Mesendoderm (in vitro differentiated cells): ENCODE data around the gene GNPAT.

Source experiments
- DNase-seq: peaks from one replicate; pipeline ENCODE4 v3.0.0; 2013
- H2AK5ac ChIP-seq: 2 replicates; pipeline ENCODE4 v1.6.1; 2013; ENCODE audit warnings: low read length, inconsistent platforms
- H2BK120ac ChIP-seq: 2 replicates; pipeline ENCODE4 v1.6.1; 2013; ENCODE audit warnings: low read depth, mild to moderate bottlenecking, low read length, moderate library complexity, mixed read lengths
- H2BK15ac ChIP-seq: replicated peaks from 2 replicates; pipeline ENCODE4 v1.6.1; 2013; ENCODE audit warnings: low read depth, mild to moderate bottlenecking, moderate library complexity
- H2BK5ac ChIP-seq: 2 replicates; pipeline ENCODE4 v1.6.1; 2013; ENCODE audit warnings: low read length, inconsistent platforms
- H3K18ac ChIP-seq: 2 replicates; pipeline ENCODE4 v1.6.1; 2013; ENCODE audit warnings: mild to moderate bottlenecking, low read length, mixed read lengths
- H3K23ac ChIP-seq: one replicate; pipeline ENCODE4 v1.6.1; 2013; ENCODE audit warnings: low read length
- H3K27ac ChIP-seq: 2 replicates; pipeline ENCODE4 v1.5.1; 2013; ENCODE audit warnings: low read depth, mild to moderate bottlenecking, inconsistent platforms, low read length, moderate library complexity
- H3K27me3 ChIP-seq: 2 replicates; pipeline ENCODE4 v1.6.1; 2013; ENCODE audit warnings: low read length, control low read depth, mild to moderate bottlenecking, inconsistent platforms; ENCODE audit not compliant: insufficient read depth, poor library complexity
- H3K36me3 ChIP-seq: 2 replicates; pipeline ENCODE4 v1.6.1; 2013; ENCODE audit warnings: low read length, inconsistent platforms; ENCODE audit not compliant: control insufficient read depth, insufficient read depth
- H3K4ac ChIP-seq: one replicate; pipeline ENCODE4 v1.6.1; 2013; ENCODE audit warnings: low read depth, mild to moderate bottlenecking, low read length, moderate library complexity
- H3K4me1 ChIP-seq: 2 replicates; pipeline ENCODE4 v1.6.1; 2013; ENCODE audit warnings: low read depth, low read length, inconsistent platforms; ENCODE audit not compliant: control insufficient read depth
- H3K4me2 ChIP-seq: 2 replicates; pipeline ENCODE4 v1.6.1; 2013; ENCODE audit warnings: low read length
- H3K4me3 ChIP-seq: 2 replicates; pipeline ENCODE4 v1.5.1; 2013; ENCODE audit warnings: mild to moderate bottlenecking, low read length
- H3K56ac ChIP-seq: one replicate; pipeline ENCODE4 v1.6.1; 2013; ENCODE audit warnings: low read length
- H3K79me1 ChIP-seq: 2 replicates; pipeline ENCODE4 v1.6.1; 2013; ENCODE audit warnings: low read length, inconsistent platforms
- H3K79me2 ChIP-seq: 2 replicates; pipeline ENCODE4 v1.6.1; 2013; ENCODE audit warnings: mild to moderate bottlenecking, low read length; ENCODE audit not compliant: control insufficient read depth, insufficient read depth
- H3K9ac ChIP-seq: 2 replicates; pipeline ENCODE4 v1.6.1; 2013; ENCODE audit warnings: low read length, inconsistent platforms
- H4K5ac ChIP-seq: one replicate; pipeline ENCODE4 v1.6.1; 2013; ENCODE audit warnings: low read length
- H4K8ac ChIP-seq: one replicate; pipeline ENCODE4 v1.6.1; 2013; ENCODE audit warnings: low read depth, mild to moderate bottlenecking, control low read depth, low read length, moderate library complexity
- WGBS: extraction: QIAGEN DNeasy Blood & Tissue Kit; methylation state at CpG from one replicate; pipeline ENCODE4 v1.1.7; 2013; ENCODE audit warnings: low lambda C conversion rate, missing lambda C conversion rate; ENCODE audit not compliant: insufficient coverage; ENCODE audit errors: extremely low coverage; 5-methylcytosine and 5-hydroxymethylcytosine counted together

Gene GNPAT

DNA sequence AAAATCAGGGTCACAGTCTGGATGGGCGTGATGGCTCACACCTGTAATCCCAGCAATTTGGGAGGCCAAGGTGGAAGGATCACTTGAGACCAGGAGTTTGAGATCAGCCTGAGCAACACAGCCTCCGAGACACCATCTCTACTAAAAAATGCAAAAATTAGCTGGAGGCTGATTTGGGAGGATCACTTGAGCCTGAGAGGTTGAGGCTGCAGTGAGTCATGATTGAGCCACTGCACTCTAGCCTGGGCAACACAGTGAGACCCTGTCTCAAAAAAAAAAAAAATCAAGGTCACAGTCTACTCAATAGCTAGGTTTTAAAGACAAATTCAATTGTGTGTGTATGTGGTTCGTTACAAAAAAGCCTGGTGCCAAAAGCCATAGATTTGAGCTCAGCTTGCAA is 44.7 kb upstream of the GNPAT start:
- Histone ChIP-seq H2BK5ac (no peak overlapping the region), H3K79me2 (no peaks in the 10 kb centered on the region), H3K4me2 (no peak overlapping the region), H3K36me3 (no peaks in the 10 kb centered on the region), H3K9ac (no peak overlapping the region), H3K4ac (no peak overlapping the region), H3K23ac (no peak overlapping the region), H4K8ac (no peak overlapping the region), H3K4me3 (no peak overlapping the region), H3K18ac (no peak overlapping the region), H2BK15ac (no peak overlapping the region), H4K5ac (no peak overlapping the region), H3K79me1 (no peaks in the 10 kb centered on the region), H3K27me3 (no peaks in the 10 kb centered on the region), H3K4me1 (no peaks in the 10 kb centered on the region), H2AK5ac (no peak overlapping the region), H3K56ac (no peak overlapping the region), H2BK120ac (no peak overlapping the region), H3K27ac (no peak overlapping the region)
- no CpG with 5 or more reads among the region's 3 CpGs for WGBS
- DNase-seq, result no peak

- H3K4me2 ChIP-seq, result no peak overlapping the region
- no peak overlapping the region for H3K27ac ChIP-seq
- no peak overlapping the region for H3K18ac ChIP-seq
- no peaks in the 10 kb centered on the region for H3K79me2 ChIP-seq
- no peak overlapping the region for H3K23ac ChIP-seq
- no peak overlapping the region for H3K4me3 ChIP-seq
- no peaks in the 10 kb centered on the region for H3K27me3 ChIP-seq
- WGBS, result no CpG with 5 or more reads among the region's 2 CpGs
- no peak overlapping the region for H3K9ac ChIP-seq
- H3K36me3 ChIP-seq, result no peaks in the 10 kb centered on the region
- H3K4me1 ChIP-seq, result no peaks in the 10 kb centered on the region
- H2BK5ac ChIP-seq, result no peak overlapping the region
- H4K8ac ChIP-seq, result no peak overlapping the region
- H2BK15ac ChIP-seq, result no peak overlapping the region
- H3K79me1 ChIP-seq, result no peaks in the 10 kb centered on the region
- no peak overlapping the region for H3K56ac ChIP-seq
- no peak for DNase-seq
- H2BK120ac ChIP-seq, result no peak overlapping the region
- H2AK5ac ChIP-seq, result no peak overlapping the region
- no peak overlapping the region for H4K5ac ChIP-seq
- H3K4ac ChIP-seq, result no peak overlapping the region
These were observed 44.3 kb upstream of the GNPAT start for GRCh38 chr1:231196728-231197127.

DNA sequence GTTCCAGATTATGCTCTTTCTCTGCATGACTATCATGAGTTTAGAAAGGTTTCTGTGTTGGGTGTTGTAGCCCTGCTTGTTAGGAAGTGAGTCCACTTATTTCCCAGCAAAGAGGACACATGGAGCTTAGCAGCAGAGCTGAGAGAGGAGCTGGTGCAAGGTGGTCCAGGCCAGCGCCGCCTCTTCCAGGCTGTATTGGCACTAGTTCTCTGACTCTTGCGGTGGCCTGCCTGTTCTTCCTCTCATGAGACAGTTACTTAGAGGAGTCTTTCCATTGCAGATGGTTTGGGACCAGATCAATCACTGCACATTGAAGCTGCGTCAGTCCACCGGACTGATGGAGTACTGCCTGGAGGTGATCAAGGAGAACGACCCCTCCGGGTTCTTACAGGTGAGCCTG is 41.1 kb upstream of the GNPAT start:
- Histone ChIP-seq H3K79me2 (no peaks in the 10 kb centered on the region), H2BK120ac (no peak overlapping the region), H3K4me1 (no peaks in the 10 kb centered on the region), H3K18ac (no peak overlapping the region), H3K4me2 (no peak overlapping the region), H4K5ac (no peak overlapping the region), H3K4me3 (no peak overlapping the region), H3K36me3 (no peaks in the 10 kb centered on the region), H2BK5ac (no peak overlapping the region), H3K4ac (no peak overlapping the region), H3K23ac (no peak overlapping the region), H4K8ac (no peak overlapping the region), H2AK5ac (no peak overlapping the region), H3K79me1 (no peaks in the 10 kb centered on the region), H3K27ac (no peak overlapping the region), H2BK15ac (no peak overlapping the region), H3K56ac (no peak overlapping the region), H3K9ac (no peak overlapping the region), H3K27me3 (no peaks in the 10 kb centered on the region)
- no CpG with 5 or more reads among the region's 7 CpGs for WGBS
- no peak for DNase-seq

DNA sequence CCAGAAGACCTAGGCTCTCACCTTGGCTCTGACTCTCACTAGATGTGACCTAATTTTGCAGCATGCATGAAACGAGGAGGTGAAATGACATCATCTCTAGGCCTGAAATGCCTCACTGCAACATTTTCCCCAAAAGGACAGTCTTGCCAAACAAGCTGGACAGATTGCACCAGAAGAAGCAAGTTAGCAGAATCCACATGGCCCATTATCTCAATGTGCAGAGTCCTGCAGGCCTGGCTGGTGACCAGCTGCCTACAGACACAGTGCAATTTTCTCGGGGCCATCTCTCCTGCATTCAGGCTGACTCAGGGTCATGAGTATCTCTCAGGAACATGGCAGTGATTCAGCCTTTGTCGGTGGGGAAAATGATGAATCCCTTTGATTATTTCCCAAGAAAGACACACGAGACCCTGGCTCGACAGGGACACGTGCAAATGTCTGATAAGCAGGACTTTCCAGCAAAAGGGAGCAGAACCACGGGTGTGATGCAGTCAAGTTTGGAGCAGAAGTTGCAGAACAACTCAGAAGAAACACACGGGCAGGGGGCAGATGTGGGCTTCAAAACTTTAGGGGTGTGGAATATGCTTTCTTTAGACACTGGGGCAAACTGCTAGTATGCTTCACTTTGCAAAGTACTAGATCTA is 40.5 kb upstream of the GNPAT start:
- Histone ChIP-seq H2AK5ac (no peak overlapping the region), H3K79me1 (no peaks in the 10 kb centered on the region), H3K56ac (no peak overlapping the region), H3K36me3 (no peaks in the 10 kb centered on the region), H3K4ac (no peak overlapping the region), H3K18ac (no peak overlapping the region), H3K4me2 (no peak overlapping the region), H4K8ac (no peak overlapping the region), H3K23ac (no peak overlapping the region), H4K5ac (no peak overlapping the region), H3K79me2 (no peaks in the 10 kb centered on the region), H2BK15ac (no peak overlapping the region), H3K4me3 (no peak overlapping the region), H3K27me3 (no peaks in the 10 kb centered on the region), H2BK5ac (no peak overlapping the region), H3K27ac (no peak overlapping the region), H3K9ac (no peak overlapping the region), H3K4me1 (no peaks in the 10 kb centered on the region), H2BK120ac (no peak overlapping the region)
- no peak for DNase-seq
- WGBS, result no CpG with 5 or more reads among the region's 8 CpGs

GRCh38 chr1:231201375-231201978 is 39.5 kb upstream of the GNPAT start:
- H3K27me3 ChIP-seq, result no peaks in the 10 kb centered on the region
- H3K9ac ChIP-seq, result no peak overlapping the region
- no peak overlapping the region for H4K5ac ChIP-seq
- WGBS, result no CpG with 5 or more reads among the region's 16 CpGs
- no peak overlapping the region for H3K56ac ChIP-seq
- no peak overlapping the region for H3K4ac ChIP-seq
- H3K27ac ChIP-seq, result no peak overlapping the region
- H3K18ac ChIP-seq, result no peak overlapping the region
- H4K8ac ChIP-seq, result no peak overlapping the region
- H2BK5ac ChIP-seq, result no peak overlapping the region
- H3K4me1 ChIP-seq, result no peaks in the 10 kb centered on the region
- H2BK15ac ChIP-seq, result no peak overlapping the region
- no peak overlapping the region for H3K23ac ChIP-seq
- H3K4me2 ChIP-seq, result no peak overlapping the region
- no peak overlapping the region for H2BK120ac ChIP-seq
- H2AK5ac ChIP-seq, result no peak overlapping the region
- no peaks in the 10 kb centered on the region for H3K36me3 ChIP-seq
- no peak for DNase-seq
- H3K79me2 ChIP-seq, result no peaks in the 10 kb centered on the region
- no peak overlapping the region for H3K4me3 ChIP-seq
- H3K79me1 ChIP-seq, result no peaks in the 10 kb centered on the region
